IMR-90 (cell line): ENCODE measurements around the gene DHRS13. TPM values are rescaled to one million over a fixed set of nuclear protein-coding genes. Genes with fewer than 3 reads are reported as not detected.

Source experiments
- ATAC-seq: fragments of 200-7000 bp; cut with Tn5 transposase; 2 replicates; pipeline ENCODE4 v1.9.1; 2020; ENCODE audit warnings: low read depth, mild to moderate bottlenecking, moderate library complexity
- BruUV-seq: library from RNA; stranded (reverse); fragments of 400-500 nt; replicated peaks from 2 replicates; lab custom pipeline; 2021; lab: Mats Ljungman, UMichigan
- CTCF ChIA-PET: fragments of 300-600 bp; formaldehyde crosslinking; extraction: SDS; loops from one replicate; lab custom pipeline; 2021; ENCODE audit warnings: antibody characterized with exemption; lab: Yijun Ruan, JAX
- POLR2A ChIA-PET: fragments of 300-600 bp; sonication (Branson Sonifier 250); formaldehyde crosslinking; loops from one replicate; lab custom pipeline; 2022; ENCODE audit warnings: antibody characterized with exemption; ENCODE audit not compliant: unreplicated experiment; lab: Charles Lee
- DNase-seq: peaks from one replicate; pipeline ENCODE4 v3.0.0; 2013
- H2AFZ ChIP-seq: replicated peaks from 2 replicates; pipeline ENCODE3; 2013; ENCODE audit warnings: low read length, mild to moderate bottlenecking; ENCODE audit not compliant: poor library complexity
- H2AK5ac ChIP-seq: 2 replicates; pipeline ENCODE4 v1.6.1; 2013; ENCODE audit warnings: low read depth, low read length, inconsistent platforms
- H2AK9ac ChIP-seq: replicated peaks from 2 replicates; pipeline ENCODE3; 2013; ENCODE audit warnings: mild to moderate bottlenecking, low read depth, low read length, moderate library complexity; ENCODE audit not compliant: poor library complexity
- H2BK120ac ChIP-seq: 2 replicates; pipeline ENCODE4 v1.6.1; 2013; ENCODE audit warnings: low read depth, low read length, inconsistent platforms
- H2BK15ac ChIP-seq: 3 replicates; pipeline ENCODE4 v1.6.1; 2013; ENCODE audit warnings: low read depth, low read length, inconsistent platforms
- H2BK20ac ChIP-seq: 2 replicates; pipeline ENCODE4 v1.6.1; 2013; ENCODE audit warnings: low read depth, mild to moderate bottlenecking, inconsistent platforms, low read length, moderate library complexity
- H2BK5ac ChIP-seq: 2 replicates; pipeline ENCODE4 v1.6.1; 2013; ENCODE audit warnings: mild to moderate bottlenecking, low read depth, low read length, inconsistent platforms; ENCODE audit not compliant: poor library complexity, severe bottlenecking
- H3K14ac ChIP-seq: replicated peaks from 2 replicates; pipeline ENCODE4 v1.6.1; 2013; ENCODE audit warnings: low read depth, low read length, inconsistent platforms
- H3K18ac ChIP-seq: 2 replicates; pipeline ENCODE4 v1.6.1; 2013; ENCODE audit warnings: low read depth, low read length, control low read depth
- H3K23ac ChIP-seq: 2 replicates; pipeline ENCODE4 v1.6.1; 2013; ENCODE audit warnings: low read depth, low read length, inconsistent platforms
- H3K27ac ChIP-seq: 2 replicates; pipeline ENCODE4 v1.5.1; 2013; ENCODE audit warnings: mild to moderate bottlenecking, control low read depth, low read length; ENCODE audit not compliant: insufficient read depth
- H3K27me3 ChIP-seq: 2 replicates; pipeline ENCODE4 v1.6.1; 2013; ENCODE audit warnings: low read length; ENCODE audit not compliant: control insufficient read depth, insufficient read depth
- H3K36me3 ChIP-seq: 2 replicates; pipeline ENCODE4 v1.6.1; 2013; ENCODE audit warnings: low read length, mixed read lengths; ENCODE audit not compliant: control insufficient read depth, insufficient read depth
- H3K4ac ChIP-seq: 2 replicates; pipeline ENCODE4 v1.6.1; 2013; ENCODE audit warnings: low read depth, low read length, inconsistent platforms
- H3K4me1 ChIP-seq: 2 replicates; pipeline ENCODE4 v1.6.1; 2013; ENCODE audit warnings: low read length, mixed read lengths; ENCODE audit not compliant: control insufficient read depth, insufficient read depth
- H3K4me2 ChIP-seq: 2 replicates; pipeline ENCODE4 v1.6.1; 2013; ENCODE audit warnings: low read depth, mild to moderate bottlenecking, control low read depth, low read length, moderate library complexity
- H3K4me3 ChIP-seq: 2 replicates; pipeline ENCODE4 v1.5.1; 2013; ENCODE audit warnings: low read depth, mild to moderate bottlenecking, control low read depth, low read length, moderate library complexity; ENCODE audit not compliant: insufficient read depth
- H3K56ac ChIP-seq: 2 replicates; pipeline ENCODE4 v1.6.1; 2013; ENCODE audit warnings: low read length, inconsistent platforms; ENCODE audit not compliant: insufficient read depth; ENCODE audit errors: extremely low read depth
- H3K79me1 ChIP-seq, 2 experiments: 2 replicates each; pipeline ENCODE4 v1.6.1; 2013; ENCODE audit warnings: low read length in 2 of 2, inconsistent platforms in 1 of 2, low read depth in 1 of 2
- H3K9ac ChIP-seq: 2 replicates; pipeline ENCODE4 v1.6.1; 2013; ENCODE audit warnings: low read depth, low read length, control low read depth
- H3K9me1 ChIP-seq: 2 replicates; pipeline ENCODE4 v1.6.1; 2013; ENCODE audit warnings: low read length, inconsistent platforms; ENCODE audit not compliant: insufficient read depth
- H3K9me3 ChIP-seq: 2 replicates; pipeline ENCODE4 v1.6.1; 2013; ENCODE audit warnings: low read length; ENCODE audit not compliant: control insufficient read depth, insufficient read depth
- H4K20me1 ChIP-seq: 2 replicates; pipeline ENCODE4 v1.6.1; 2013; ENCODE audit warnings: low read length, inconsistent platforms; ENCODE audit not compliant: insufficient read depth
- H4K5ac ChIP-seq: 2 replicates; pipeline ENCODE4 v1.6.1; 2013; ENCODE audit warnings: mild to moderate bottlenecking, low read depth, low read length, control low read depth
- H4K8ac ChIP-seq, 2 experiments: 2 replicates each; pipeline ENCODE4 v1.6.1; 2013; ENCODE audit warnings: low read depth in 2 of 2, low read length in 2 of 2, control low read depth in 1 of 2, inconsistent platforms in 1 of 2
- H4K91ac ChIP-seq: 2 replicates; pipeline ENCODE4 v1.6.1; 2013; ENCODE audit warnings: low read depth, low read length, inconsistent platforms; ENCODE audit not compliant: insufficient read depth
- BHLHE40 ChIP-seq: fragments of 150-350 bp; IDR thresholded peaks from 2 replicates; pipeline ENCODE4 v1.6.1; 2016; ENCODE audit warnings: mild to moderate bottlenecking, low read depth, low read length
- MAFK ChIP-seq: IDR thresholded peaks from 2 replicates; pipeline ENCODE4 v1.6.1; 2012; ENCODE audit warnings: low read depth, low read length, improper control_type of control experiment
- POLR2A ChIP-seq: IDR thresholded peaks from 2 replicates; pipeline ENCODE4 v1.6.1; 2012; ENCODE audit warnings: mild to moderate bottlenecking, low read depth, low read length
- SMC3 ChIP-seq: fragments of 150-350 bp; IDR thresholded peaks from 2 replicates; pipeline ENCODE4 v1.6.1; 2016; ENCODE audit warnings: low read depth, mild to moderate bottlenecking, antibody characterized with exemption, low read length, moderate library complexity
- WGBS, 2 experiments: methylation state at CpG; one replicate each; pipeline versions ENCODE4 v1.1.5 to v1.1.7; 2013; ENCODE audit warnings: missing lambda C conversion rate in 2 of 2; ENCODE audit not compliant: insufficient read length in 1 of 2; ENCODE audit errors: extremely low coverage in 2 of 2; 5-methylcytosine and 5-hydroxymethylcytosine counted together
- dilution Hi-C: fragments of 300-500 bp; cut with HindIII; formaldehyde crosslinking; loops from one replicate; pipeline ENCODE4 v1.14.3; 2018; ENCODE audit warnings: low sequenced_read_pairs; ENCODE audit not compliant: unreplicated experiment
- in situ Hi-C: fragments of 300-500 bp; cut with MboI; formaldehyde crosslinking; loops from 3 replicates; pipeline ENCODE4 v1.14.3; 2019; ENCODE audit warnings: low sequenced_read_pairs, inconsistent platforms, mixed read lengths
- intact Hi-C: fragments of 100-400 bp; cut with micrococcal nuclease; formaldehyde crosslinking; loops from 2 replicates; pipeline ENCODE4 v1.10.0; 2022
- polyA plus RNA-seq, 3 experiments: library from polyadenylated mRNA; depleted of rRNA; stranded (reverse); fragments of >200 nt; gene quantifications; 2 replicates each; pipeline ENCODE4 v1.2.3, GENCODE V29; 2012; ENCODE audit warnings: low replicate concordance in 1 of 3
- total RNA-seq: library from RNA; depleted of rRNA; stranded (reverse); fragments of >200 nt; gene quantifications from 2 replicates; pipeline ENCODE4 v1.2.3, GENCODE V29; 2012

DHRS13 gene
- total and polyA plus RNA-seq, 2 of the 4 experiments (the other 2 are of a cell fraction) = 2.7 to 3.9 TPM

GRCh38 chr17:28871056-28871579, 31.8 kb downstream of the DHRS13 start:
- Histone ChIP-seq H2BK120ac (no peak overlapping the region), H3K36me3 (no peaks in the 10 kb centered on the region), H4K91ac (no peak overlapping the region), H2BK15ac (no peak overlapping the region), H3K4me1 (no peaks in the 10 kb centered on the region), H3K18ac (no peak overlapping the region), H4K8ac (no peak overlapping the region), H3K56ac (no peak overlapping the region), H3K4me2 (no peak overlapping the region), H3K27ac (no peak overlapping the region), H3K23ac (no peak overlapping the region), H2BK20ac (no peak overlapping the region), H3K79me1 (no peaks in the 10 kb centered on the region), H4K20me1 (no peaks in the 10 kb centered on the region), H2AK5ac (no peak overlapping the region), H3K9ac (no peak overlapping the region), H3K4ac (no peak overlapping the region), H4K5ac (no peak overlapping the region), H3K9me3 (no peaks in the 10 kb centered on the region), H2AK9ac (no peak overlapping the region), H3K9me1 (no peaks in the 10 kb centered on the region), H3K14ac (no peak overlapping the region), H3K4me3 (no peak overlapping the region), H2AFZ (peak overlapping the region; percentile 21), H3K27me3 (0 out of 2 replicates have a peak, but pooled peaks cover 2% of the 10 kb centered on the region), H2BK5ac (no peak overlapping the region)
- TF ChIP-seq BHLHE40 = no peak
- no peak for TF ChIP-seq SMC3
- TF ChIP-seq MAFK = no peak
- no peak for TF ChIP-seq POLR2A
- ChIA-PET CTCF (no interaction called here), POLR2A (no interaction called here)
- in situ Hi-C loops (no loop called here), intact Hi-C loops (no loop called here), dilution Hi-C loops (no loop called here)
- ATAC-seq (no peak), DNase-seq (no peak)
- 82% methylated on average over 3 of the region's 6 CpGs; no CpG with 5 or more reads in 1 of the 2 experiments for WGBS, 2 experiments
- BruUV-seq = no TSS peak
